Measurements from ENCODE around the gene FXYD7. TPM values are rescaled to one million over a fixed set of nuclear protein-coding genes. Genes with fewer than 3 reads are reported as not detected.

The FXYD7 gene
- polyA plus RNA-seq, 3 donors: 0.53 to 0.93 (median 0.86) TPM

- no peak for DNase-seq (ENCODE audit: extremely low read depth in 1 of 11, low read depth in 9 of 11, low spot score in 4 of 11)
Measured at GRCh38 chr19:35107545-35107944, 35.5 kb upstream of the FXYD7 start.

- no peak for DNase-seq (ENCODE audit: extremely low read depth in 1 of 11, low read depth in 9 of 11, low spot score in 4 of 11)
Measured at GRCh38 chr19:35108730-35109129, 34.3 kb upstream of the FXYD7 start.

GRCh38 chr19:35109395-35110112, 33.5 kb upstream of the FXYD7 start:
- DNase-seq (ENCODE audit: extremely low read depth in 1 of 11, low read depth in 9 of 11, low spot score in 4 of 11): no peak

GRCh38 chr19:35110974-35111373, 32.1 kb upstream of the FXYD7 start:
- DNase-seq (ENCODE audit: extremely low read depth in 1 of 11, low read depth in 9 of 11, low spot score in 4 of 11): no peak

GRCh38 chr19:35112995-35113688, 29.9 kb upstream of the FXYD7 start:
- no peak for DNase-seq (ENCODE audit: extremely low read depth in 1 of 11, low read depth in 9 of 11, low spot score in 4 of 11)

- peak in 10 of 11 donors; percentile 62 to 85 (median 74) for DNase-seq (ENCODE audit: extremely low read depth in 1 of 11, low read depth in 9 of 11, low spot score in 4 of 11)
Measured at GRCh38 chr19:35114353-35115176, 28.5 kb upstream of the FXYD7 start.

GRCh38 chr19:35115177-35115951, 27.7 kb upstream of the FXYD7 start, which contains the start of gene FXYD3:
FXYD3 (plus strand) TSS chr19:35115823; CDS start chr19:35119377, 3,554 bp downstream.
- no peak for DNase-seq (ENCODE audit: extremely low read depth in 1 of 11, low read depth in 9 of 11, low spot score in 4 of 11)

- DNase-seq (ENCODE audit: extremely low read depth in 1 of 11, low read depth in 9 of 11, low spot score in 4 of 11): no peak
Measured at GRCh38 chr19:35116072-35116801, 26.8 kb upstream of the FXYD7 start.

- no peak for DNase-seq (ENCODE audit: extremely low read depth in 1 of 11, low read depth in 9 of 11, low spot score in 4 of 11)
Measured at GRCh38 chr19:35117116-35117515, 25.9 kb upstream of the FXYD7 start.

- no peak for DNase-seq (ENCODE audit: extremely low read depth in 1 of 11, low read depth in 9 of 11, low spot score in 4 of 11)
Measured at GRCh38 chr19:35117799-35118198, 25.3 kb upstream of the FXYD7 start.

GRCh38 chr19:35118268-35119020, 24.6 kb upstream of the FXYD7 start:
- no peak for DNase-seq (ENCODE audit: extremely low read depth in 1 of 11, low read depth in 9 of 11, low spot score in 4 of 11)

- no peak for DNase-seq (ENCODE audit: extremely low read depth in 1 of 11, low read depth in 9 of 11, low spot score in 4 of 11)
Measured at GRCh38 chr19:35119091-35119490, 24.0 kb upstream of the FXYD7 start.

- no peak for DNase-seq (ENCODE audit: extremely low read depth in 1 of 11, low read depth in 9 of 11, low spot score in 4 of 11)
Measured at GRCh38 chr19:35119578-35120155, 23.4 kb upstream of the FXYD7 start.

- DNase-seq (ENCODE audit: extremely low read depth in 1 of 11, low read depth in 9 of 11, low spot score in 4 of 11): no peak
Measured at GRCh38 chr19:35120492-35120891, 22.6 kb upstream of the FXYD7 start.

GRCh38 chr19:35120898-35121297, 22.2 kb upstream of the FXYD7 start:
- DNase-seq (ENCODE audit: extremely low read depth in 1 of 11, low read depth in 9 of 11, low spot score in 4 of 11): no peak

GRCh38 chr19:35122687-35123551, 20.1 kb upstream of the FXYD7 start:
- DNase-seq (ENCODE audit: extremely low read depth in 1 of 11, low read depth in 9 of 11, low spot score in 4 of 11): no peak

Data from renal cortex interstitium (tissue), 11 donors.